ENCODE measurements around the gene PC.
"Not testable (repeated sequence)": the region's sequence is repeated elsewhere in the genome, so short reads cannot be mapped to it uniquely, and the experiment has no call there.

Gene PC

GRCh38 chr11:66958232-66958955 lies at the start of gene PC:
TSS of gene PC (minus strand) at chr11:66958383. CDS start at chr11:66872159, 86,224 bp downstream.
- peak; percentile 100 for DNase-seq

GRCh38 chr11:67007126-67007525 lies 48.9 kb upstream of the PC start:
- no peak for DNase-seq

- DNase-seq: no peak
Observed at GRCh38 chr11:67006029-67006884, 48.1 kb upstream of the PC start.

- DNase-seq: not testable (repeated sequence)
Observed at GRCh38 chr11:67005200-67005599, 47.0 kb upstream of the PC start.

GRCh38 chr11:67002921-67003411 lies 44.8 kb upstream of the PC start:
- DNase-seq: no peak

GRCh38 chr11:67002297-67002913 lies 44.2 kb upstream of the PC start:
- no peak for DNase-seq

- DNase-seq: no peak
Observed at GRCh38 chr11:67001332-67001731, 43.1 kb upstream of the PC start.

- no peak for DNase-seq
Observed at GRCh38 chr11:66999555-66999954, 41.4 kb upstream of the PC start.

- no peak for DNase-seq
Observed at GRCh38 chr11:66996609-66997273, 38.6 kb upstream of the PC start.

GRCh38 chr11:66992041-66992440 lies 33.9 kb upstream of the PC start:
- DNase-seq: no peak

- DNase-seq: not testable (repeated sequence)
Observed at GRCh38 chr11:66989360-66989759, 31.2 kb upstream of the PC start.

GRCh38 chr11:66988741-66989140 lies 30.6 kb upstream of the PC start:
- DNase-seq: not testable (repeated sequence)

GRCh38 chr11:66987924-66988637 lies 29.9 kb upstream of the PC start:
- no peak for DNase-seq

- DNase-seq: no peak
Observed at GRCh38 chr11:66987158-66987620, 29.0 kb upstream of the PC start.

GRCh38 chr11:66986178-66986545 lies 28.0 kb upstream of the PC start:
- DNase-seq: no peak

- DNase-seq: no peak
Observed at GRCh38 chr11:66985508-66986177, 27.5 kb upstream of the PC start.

- DNase-seq: no peak
Observed at GRCh38 chr11:66983275-66983924, 25.2 kb upstream of the PC start.

- peak; percentile 83 for DNase-seq
Observed at GRCh38 chr11:66981976-66982578, 23.9 kb upstream of the PC start.

- no peak for DNase-seq
Observed at GRCh38 chr11:66979336-66979980, 21.3 kb upstream of the PC start.

- DNase-seq: no peak
Observed at GRCh38 chr11:66978717-66979116, 20.5 kb upstream of the PC start.
